SJCRH30 (cell line): ENCODE results near the gene SLC28A3. TPM values are rescaled to one million over a fixed set of nuclear protein-coding genes. Genes with fewer than 3 reads are reported as not detected.

Experiments used
- DNase-seq, 2 experiments: peaks; one replicate each; pipeline ENCODE4 v3.0.0-alpha.2; 2015 to 2020
- H3K27ac ChIP-seq: fragments of 250-450 bp; sonication (Bioruptor Pico); 2 replicates; pipeline ENCODE4 v1.5.1; 2020; ENCODE audit warnings: mild to moderate bottlenecking, moderate library complexity
- H3K27me3 ChIP-seq: fragments of 250-450 bp; sonication (Bioruptor Pico); 2 replicates; pipeline ENCODE4 v1.5.1; 2020; ENCODE audit warnings: mild to moderate bottlenecking, moderate library complexity
- H3K36me3 ChIP-seq: fragments of 250-450 bp; sonication (Bioruptor Pico); 2 replicates; pipeline ENCODE4 v1.5.1; 2020; ENCODE audit warnings: mild to moderate bottlenecking, moderate library complexity
- H3K4me1 ChIP-seq: fragments of 250-450 bp; sonication (Bioruptor Pico); 2 replicates; pipeline ENCODE4 v1.5.1; 2020; ENCODE audit warnings: mild to moderate bottlenecking, moderate library complexity
- H3K4me3 ChIP-seq: fragments of 250-450 bp; sonication (Bioruptor Pico); 2 replicates; pipeline ENCODE4 v1.5.1; 2020; ENCODE audit warnings: mild to moderate bottlenecking, moderate library complexity
- H3K9me3 ChIP-seq: fragments of 250-450 bp; sonication (Bioruptor Pico); replicated peaks from 2 replicates; pipeline ENCODE4 v1.5.1; 2020; ENCODE audit warnings: mild to moderate bottlenecking, moderate library complexity
- total RNA-seq: library from RNA; depleted of rRNA; stranded (reverse); fragments of >200 nt; shearing (Covaris generic); gene quantifications from 2 replicates; pipeline ENCODE4 v1.2.3, GENCODE V29; 2014

Gene SLC28A3
- total RNA-seq, 1 experiment from 2014 or later = 0.02 TPM

DNA sequence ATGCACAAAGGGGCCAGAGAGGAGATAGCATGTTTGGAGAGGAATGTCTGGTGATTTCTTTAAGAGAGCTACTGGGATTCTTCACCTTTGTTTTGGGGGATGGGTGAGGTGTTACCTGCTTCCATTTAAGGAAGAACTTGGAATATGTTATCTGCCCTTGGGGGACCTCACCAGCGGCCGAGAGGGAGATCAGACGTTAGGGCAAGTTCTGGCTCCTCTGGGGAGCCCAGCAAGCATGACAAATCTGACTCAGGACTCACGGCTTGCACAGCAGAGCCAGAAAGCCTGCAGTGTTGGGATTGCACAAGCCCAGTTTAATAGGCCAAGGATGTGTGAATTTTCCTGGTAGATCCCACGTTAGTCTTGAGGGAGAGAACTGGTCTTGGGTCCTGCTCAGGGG, 40.3 kb downstream of the SLC28A3 start:
- Histone ChIP-seq H3K36me3 (no peaks in the 10 kb centered on the region), H3K4me1 (no peaks in the 10 kb centered on the region), H3K9me3 (no peaks in the 10 kb centered on the region), H3K27ac (no peak overlapping the region), H3K27me3 (peaks cover 25% of the 10 kb centered on the region; the same call in 1 of the 2 replicates), H3K4me3 (no peak overlapping the region)
- no peak for DNase-seq

DNA sequence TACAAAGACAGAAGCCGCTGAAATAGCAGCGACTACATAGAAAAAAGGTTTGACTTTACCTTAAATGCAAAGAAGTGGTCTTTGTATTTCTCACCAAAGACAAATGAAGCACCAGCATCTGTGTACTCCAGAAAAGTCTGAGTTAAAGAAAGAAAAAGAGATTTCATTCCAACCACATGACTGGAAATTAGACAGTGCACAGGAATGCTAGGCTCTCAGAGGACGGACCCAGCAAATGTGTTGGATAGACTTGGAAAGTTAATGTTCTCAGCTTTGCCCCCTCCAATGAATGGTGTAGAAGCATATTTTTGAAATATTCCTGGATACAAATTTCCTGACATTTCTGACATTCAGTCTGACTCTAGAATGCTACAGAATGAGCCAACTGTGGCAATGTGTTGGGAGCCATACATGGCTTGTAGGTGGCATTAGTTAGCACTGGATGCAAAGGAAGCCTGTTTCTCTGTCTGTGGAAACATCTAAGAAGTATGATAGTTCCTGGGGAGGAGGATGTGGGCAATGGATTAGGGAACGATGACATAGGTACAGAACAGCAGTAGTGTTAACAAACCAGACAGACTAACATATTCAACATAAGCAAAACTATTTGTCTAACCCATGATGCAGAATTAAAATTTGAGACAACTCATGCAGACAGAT, 43.3 kb downstream of the SLC28A3 start:
- no peak for DNase-seq
- Histone ChIP-seq H3K27me3 (peaks cover 25% of the 10 kb centered on the region; the same call in 1 of the 2 replicates), H3K4me1 (no peaks in the 10 kb centered on the region), H3K36me3 (no peaks in the 10 kb centered on the region), H3K27ac (no peak overlapping the region), H3K9me3 (no peaks in the 10 kb centered on the region), H3K4me3 (no peak overlapping the region)

DNA sequence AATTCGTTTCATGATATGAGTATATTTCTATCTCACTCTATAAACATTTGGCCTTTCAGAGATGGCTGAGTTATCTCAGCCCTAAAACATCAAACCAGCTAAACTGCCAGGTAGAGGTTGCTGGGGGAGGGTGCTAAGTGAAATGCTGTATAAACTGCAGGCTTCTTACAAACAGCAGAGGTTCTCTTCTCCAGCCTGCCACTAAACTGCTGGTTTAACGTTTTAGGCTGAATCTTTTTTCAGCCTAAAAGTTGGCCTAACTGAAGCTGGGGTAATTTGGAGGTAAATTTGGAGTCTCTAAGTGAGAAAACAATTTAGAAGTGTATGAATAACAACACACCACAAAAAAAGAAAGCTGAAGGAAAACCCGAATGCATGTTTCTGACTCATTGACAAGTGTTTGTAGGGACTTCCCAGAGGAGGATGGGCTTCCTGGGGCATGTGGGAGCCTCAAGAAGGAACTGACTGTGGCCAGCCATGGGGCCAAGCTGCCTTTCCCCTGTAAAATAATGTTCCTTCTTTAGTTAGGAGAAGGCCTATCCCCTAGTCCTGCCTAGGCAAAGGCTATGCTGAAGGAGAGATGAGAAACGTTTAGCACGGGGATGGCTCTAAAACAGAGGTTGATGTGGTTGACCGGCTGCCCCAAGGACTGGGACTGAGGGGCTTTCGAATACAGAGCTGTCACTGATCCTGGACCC, 44.3 kb downstream of the SLC28A3 start:
- no peaks in the 10 kb centered on the region for H3K36me3 ChIP-seq
- H3K9me3 ChIP-seq = no peaks in the 10 kb centered on the region
- DNase-seq = no peak
- H3K4me3 ChIP-seq = no peak overlapping the region
- H3K27me3 ChIP-seq = peaks cover 31% of the 10 kb centered on the region
- no peaks in the 10 kb centered on the region for H3K4me1 ChIP-seq
- no peak overlapping the region for H3K27ac ChIP-seq

DNA sequence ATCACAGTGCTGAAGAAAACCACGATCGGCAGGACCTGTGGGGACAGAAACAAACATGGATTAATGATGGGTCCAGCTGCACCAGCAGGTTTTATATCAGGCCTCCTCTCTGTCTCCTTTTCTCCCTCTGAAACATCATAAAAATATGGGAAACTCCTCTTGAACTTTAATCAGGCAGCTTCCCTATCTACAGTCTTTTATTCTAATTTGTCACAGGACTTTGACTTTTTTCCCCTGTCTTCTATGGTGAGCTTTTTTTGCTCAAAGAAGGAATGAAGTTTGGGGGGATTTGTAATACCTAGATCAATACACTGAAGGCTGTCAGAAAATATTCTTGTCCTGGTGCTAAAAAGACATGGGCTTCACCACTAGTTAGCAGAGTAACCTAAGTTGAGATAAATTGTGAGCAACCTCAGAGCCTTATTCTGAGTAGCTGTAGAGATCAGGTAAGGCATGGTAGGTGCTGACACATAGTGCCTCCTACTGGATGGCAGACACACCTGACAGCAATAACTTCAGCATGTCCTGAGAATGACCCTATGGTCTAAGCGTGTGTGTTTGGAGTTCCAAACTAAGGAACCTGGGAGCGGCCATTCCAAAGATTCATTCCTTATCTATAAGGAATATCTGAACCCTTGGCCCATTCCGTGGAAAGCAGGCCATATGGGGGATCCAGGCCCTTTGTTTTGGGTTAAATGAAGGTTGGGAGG, 46.2 kb downstream of the SLC28A3 start:
- H3K4me3 ChIP-seq = no peak overlapping the region
- no peaks in the 10 kb centered on the region for H3K9me3 ChIP-seq
- H3K4me1 ChIP-seq = no peaks in the 10 kb centered on the region
- peak in 1 of 2 experiments; percentile 22 for DNase-seq
- H3K27me3 ChIP-seq = peaks cover 24% of the 10 kb centered on the region
- no peak overlapping the region for H3K27ac ChIP-seq
- H3K36me3 ChIP-seq = no peaks in the 10 kb centered on the region

DNA sequence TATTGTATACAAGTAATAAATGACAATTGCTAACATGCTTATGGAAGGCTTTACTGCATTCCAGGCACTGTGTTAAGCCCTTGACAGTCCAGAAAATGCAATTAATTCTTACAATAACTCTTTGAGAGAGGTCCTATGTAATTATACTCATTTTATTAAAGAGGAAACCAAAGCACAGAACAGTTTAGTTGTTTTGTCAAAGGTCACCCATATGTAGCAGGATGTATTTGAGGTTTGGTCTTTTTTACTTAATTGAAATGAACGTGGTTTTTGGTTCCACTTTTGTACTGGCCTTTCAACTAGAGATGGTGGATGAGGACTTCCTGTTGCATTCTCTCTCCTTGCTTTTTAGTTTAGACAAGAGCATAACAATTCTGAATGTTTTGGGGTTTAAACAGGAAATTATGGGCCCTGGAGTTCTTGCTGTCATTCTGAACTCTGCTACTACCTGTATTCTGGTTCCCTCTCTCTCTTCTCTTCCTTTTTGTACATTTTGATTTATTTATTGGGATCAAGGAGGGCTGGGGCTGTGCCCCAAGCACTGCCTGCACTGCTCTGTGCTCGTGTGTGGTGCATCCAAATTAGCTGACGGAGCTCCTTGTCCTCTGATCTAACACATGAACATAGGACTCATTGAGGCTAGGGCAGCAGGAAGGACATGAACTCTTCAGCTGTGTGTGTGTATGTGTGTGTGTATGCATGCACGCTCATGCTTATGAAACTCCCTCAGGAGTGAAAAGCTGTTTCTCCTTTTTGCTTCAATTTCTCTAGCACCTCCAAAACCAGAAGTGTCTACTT, 47.4 kb downstream of the SLC28A3 start:
- Histone ChIP-seq H3K9me3 (no peaks in the 10 kb centered on the region; the same call in 1 of the 2 replicates), H3K36me3 (no peaks in the 10 kb centered on the region), H3K4me3 (no peak overlapping the region), H3K27ac (no peak overlapping the region), H3K4me1 (no peaks in the 10 kb centered on the region), H3K27me3 (peaks cover 21% of the 10 kb centered on the region)
- DNase-seq = no peak

DNA sequence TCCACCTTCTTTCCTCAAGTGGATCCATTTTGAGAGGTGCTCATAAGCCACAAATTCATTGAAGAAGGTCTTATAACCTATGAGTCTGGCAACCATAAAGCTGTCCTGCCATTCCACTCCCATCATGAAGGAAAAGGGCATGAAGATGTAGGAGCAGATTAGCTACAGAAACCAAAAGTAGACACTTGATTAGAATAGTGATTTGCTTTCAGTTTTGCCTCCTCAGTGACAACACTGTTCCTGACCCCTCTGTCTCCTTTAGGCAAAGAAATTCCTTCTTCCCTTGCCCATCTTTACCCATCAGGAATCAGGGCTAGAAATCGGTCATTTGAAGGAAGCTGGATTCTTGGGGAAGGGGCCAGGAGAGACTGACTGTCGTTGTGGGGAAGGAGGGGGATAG, 55.2 kb downstream of the SLC28A3 start:
- H3K9me3 ChIP-seq = no peaks in the 10 kb centered on the region; the same call in 1 of the 2 replicates
- H3K4me3 ChIP-seq = no peak overlapping the region
- peaks cover under 1% of the 10 kb centered on the region; the same call in 1 of the 2 replicates for H3K27me3 ChIP-seq
- H3K4me1 ChIP-seq = no peaks in the 10 kb centered on the region
- H3K27ac ChIP-seq = no peak overlapping the region
- DNase-seq = no peak
- H3K36me3 ChIP-seq = no peaks in the 10 kb centered on the region

DNA sequence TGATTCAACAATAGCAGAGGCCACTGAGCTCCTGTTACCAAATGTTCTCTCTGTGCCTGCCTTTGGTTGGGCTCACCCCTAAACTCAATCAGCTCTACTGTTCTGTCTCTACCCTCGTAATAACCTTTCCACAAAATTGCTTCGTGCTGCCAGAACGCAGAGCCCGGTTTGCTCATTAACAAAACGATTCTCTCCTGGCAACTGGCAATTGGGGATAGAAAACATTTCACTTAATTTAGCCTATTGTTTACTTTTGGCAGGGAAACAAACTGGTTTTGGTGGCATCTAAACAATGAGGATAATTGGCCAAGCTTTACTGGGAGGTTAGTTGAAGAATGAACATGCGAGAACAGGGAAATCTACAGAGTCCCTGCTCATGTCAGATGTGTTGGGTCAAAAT, 56.6 kb downstream of the SLC28A3 start:
- peaks cover 3% of the 10 kb centered on the region; the same call in 1 of the 2 replicates for H3K27me3 ChIP-seq
- no peaks in the 10 kb centered on the region for H3K9me3 ChIP-seq
- H3K4me1 ChIP-seq = no peaks in the 10 kb centered on the region
- H3K36me3 ChIP-seq = no peaks in the 10 kb centered on the region
- no peak overlapping the region for H3K4me3 ChIP-seq
- DNase-seq = no peak
- no peak overlapping the region for H3K27ac ChIP-seq

DNA sequence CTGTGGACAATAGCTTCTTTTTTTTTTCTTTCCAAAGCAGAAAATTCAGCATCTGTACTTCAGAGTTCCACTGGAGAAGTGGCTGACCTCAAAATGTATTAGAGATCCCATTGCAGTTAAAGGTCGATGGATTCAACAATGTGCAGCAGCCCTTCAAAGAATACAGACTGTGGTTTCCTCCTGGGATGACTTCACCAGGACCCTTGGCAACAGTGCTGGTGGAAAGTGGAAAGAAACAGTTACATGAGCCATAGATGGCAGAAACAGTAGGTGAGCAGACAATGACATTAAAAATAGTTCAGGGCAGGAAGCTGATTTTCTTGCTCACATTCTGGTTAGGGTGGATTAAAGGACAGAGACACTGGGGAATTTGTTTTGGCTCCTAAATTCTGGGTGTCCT, 62.4 kb downstream of the SLC28A3 start:
- no peaks in the 10 kb centered on the region for H3K36me3 ChIP-seq

DNA sequence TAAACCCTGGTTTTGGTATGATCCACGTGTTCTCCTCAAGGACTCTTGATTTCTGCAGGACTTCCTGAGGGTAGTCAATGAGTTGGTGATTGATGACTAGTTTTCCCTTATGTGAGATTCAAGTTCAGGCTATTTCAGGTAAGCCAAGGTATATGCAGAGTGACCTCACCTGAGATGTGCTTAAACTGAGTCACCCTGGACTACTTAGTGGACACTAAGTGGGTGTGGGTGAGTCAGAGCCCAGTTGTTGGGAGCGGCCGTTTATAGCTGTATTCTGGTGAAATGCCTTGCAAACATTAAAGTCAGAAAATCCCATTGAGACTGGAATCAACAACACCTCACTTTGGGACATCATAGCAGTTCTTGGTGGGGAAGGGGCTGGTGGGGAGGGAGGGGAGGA, 62.9 kb downstream of the SLC28A3 start:
- H3K4me1 ChIP-seq = peaks cover 2% of the 10 kb centered on the region; the same call in 1 of the 2 replicates
- H3K27ac ChIP-seq = no peak overlapping the region
- no peak overlapping the region for H3K4me3 ChIP-seq
- no peaks in the 10 kb centered on the region for H3K36me3 ChIP-seq
- DNase-seq = no peak
- 0 out of 2 replicates have a peak, but pooled peaks cover 3% of the 10 kb centered on the region for H3K27me3 ChIP-seq
- no peaks in the 10 kb centered on the region for H3K9me3 ChIP-seq

More for the DNA sequence above, 62.4 kb downstream of the SLC28A3 start:
- peaks cover 2% of the 10 kb centered on the region; the same call in 1 of the 2 replicates for H3K4me1 ChIP-seq
- no peaks in the 10 kb centered on the region for H3K9me3 ChIP-seq
- DNase-seq = no peak
- H3K27ac ChIP-seq = no peak overlapping the region
- H3K4me3 ChIP-seq = no peak overlapping the region
- peaks cover 3% of the 10 kb centered on the region; the same call in 1 of the 2 replicates for H3K27me3 ChIP-seq

DNA sequence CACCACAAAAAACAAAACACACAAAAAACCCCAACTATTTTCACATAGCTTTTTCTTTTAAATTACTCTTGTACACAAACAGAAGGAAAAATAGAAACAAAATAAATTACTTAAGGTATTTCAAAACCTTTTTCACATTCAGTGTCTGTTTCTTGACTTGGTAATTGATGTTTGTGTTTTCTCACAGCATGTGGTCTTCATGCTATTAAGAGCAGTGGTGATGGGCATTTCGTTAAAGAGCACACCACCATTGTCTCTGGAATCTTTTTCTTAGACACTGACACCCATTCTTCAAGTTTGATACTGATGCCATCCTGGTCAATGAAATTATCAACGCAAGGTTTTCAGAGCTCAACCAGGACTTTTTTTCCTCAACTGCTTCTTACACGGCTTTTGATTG, 63.8 kb downstream of the SLC28A3 start:
- no peak overlapping the region for H3K4me3 ChIP-seq
- no peak overlapping the region for H3K27ac ChIP-seq
- no peak for DNase-seq
- H3K27me3 ChIP-seq = 0 out of 2 replicates have a peak, but pooled peaks cover 3% of the 10 kb centered on the region
- no peaks in the 10 kb centered on the region for H3K36me3 ChIP-seq
- peaks cover 2% of the 10 kb centered on the region; the same call in 1 of the 2 replicates for H3K4me1 ChIP-seq
- no peaks in the 10 kb centered on the region for H3K9me3 ChIP-seq

DNA sequence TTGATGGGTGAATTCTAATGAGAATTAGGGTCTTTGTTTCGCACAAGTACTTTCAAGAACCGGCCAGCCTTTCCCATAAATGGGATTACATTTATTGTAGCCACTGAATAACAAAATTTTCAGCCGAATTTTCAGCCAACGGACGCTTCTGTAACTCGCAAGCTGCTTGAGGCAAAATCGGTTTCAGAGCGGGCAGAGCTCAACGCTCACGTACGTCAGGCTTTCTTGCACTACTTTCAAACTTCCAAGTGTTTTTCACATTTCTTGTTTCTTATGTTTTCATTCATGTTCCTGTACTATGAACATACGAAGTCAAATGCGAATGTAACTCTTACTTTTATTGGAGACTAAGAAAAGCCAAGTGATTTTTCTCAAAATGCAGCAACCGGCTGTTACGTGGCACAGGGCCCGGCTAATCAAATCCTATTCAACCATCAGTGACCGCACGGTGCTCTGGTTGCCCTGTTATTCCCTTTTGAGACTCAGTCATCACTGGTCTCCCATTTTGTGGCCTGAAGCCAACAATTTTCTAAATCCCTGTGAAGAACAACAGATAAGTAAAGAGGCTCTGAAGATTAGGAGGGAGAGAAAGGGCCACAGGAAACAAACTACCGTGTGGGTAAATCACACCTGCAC, 68.5 kb downstream of the SLC28A3 start:
- DNase-seq = peak in 1 of 2 experiments; percentile 35
- no peak overlapping the region for H3K27ac ChIP-seq

DNA sequence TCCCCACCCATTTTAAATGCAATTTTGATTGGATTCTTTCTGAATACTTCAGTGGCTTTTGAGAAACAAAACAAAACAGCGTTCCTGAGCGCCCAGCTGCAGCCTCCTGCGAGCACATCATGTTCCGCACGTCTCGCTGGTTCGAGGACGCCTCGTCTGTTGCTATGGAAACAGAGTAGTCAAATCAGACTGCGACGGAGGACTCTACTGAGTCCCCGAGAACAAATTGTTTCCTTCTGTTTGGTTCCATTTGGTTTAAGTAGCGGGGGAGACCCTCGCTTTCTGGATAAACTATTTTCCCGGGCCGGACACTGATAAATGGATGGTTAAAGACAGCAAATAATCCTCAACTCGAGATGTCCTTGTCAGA, 69.0 kb downstream of the SLC28A3 start:
- Histone ChIP-seq H3K4me3 (no peak overlapping the region), H3K4me1 (no peaks in the 10 kb centered on the region), H3K36me3 (no peaks in the 10 kb centered on the region), H3K27me3 (no peaks in the 10 kb centered on the region), H3K9me3 (no peaks in the 10 kb centered on the region), H3K27ac (no peak overlapping the region)
- DNase-seq = no peak

More for the DNA sequence above, 68.5 kb downstream of the SLC28A3 start:
- Histone ChIP-seq H3K36me3 (no peaks in the 10 kb centered on the region), H3K9me3 (no peaks in the 10 kb centered on the region), H3K4me1 (peaks cover 2% of the 10 kb centered on the region; the same call in 1 of the 2 replicates), H3K4me3 (no peak overlapping the region), H3K27me3 (no peaks in the 10 kb centered on the region)

DNA sequence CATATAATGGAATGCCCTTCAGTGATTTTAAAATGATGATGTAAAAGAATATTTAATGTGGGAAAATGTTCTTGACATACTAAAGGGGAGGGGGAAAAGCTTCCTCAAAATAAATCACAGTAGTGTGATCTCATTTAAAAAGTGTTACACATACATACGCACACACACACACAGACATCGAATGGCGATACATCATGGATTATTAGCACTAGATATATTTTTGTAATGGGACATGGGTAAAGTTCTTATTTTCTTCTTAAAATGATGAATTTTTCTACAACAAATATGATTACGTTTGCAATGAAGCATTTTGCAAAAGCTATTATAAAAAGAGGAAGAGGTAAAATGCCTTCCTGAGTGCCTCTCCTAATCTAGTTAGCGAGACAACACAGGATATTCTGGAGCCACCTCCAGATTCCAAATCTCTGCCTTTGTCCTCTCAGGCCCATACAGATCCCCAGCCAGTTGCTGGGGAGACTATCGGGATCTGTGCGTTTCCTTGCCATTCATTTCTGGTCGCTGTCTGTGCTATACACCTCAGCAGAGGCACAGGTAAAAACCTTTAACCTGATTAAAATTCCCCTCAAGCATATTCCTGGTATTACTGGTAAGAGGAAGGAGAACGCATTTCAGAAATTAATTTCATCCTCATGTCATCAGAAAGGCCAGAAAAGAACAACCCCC, 69.6 kb downstream of the SLC28A3 start:
- no peaks in the 10 kb centered on the region for H3K9me3 ChIP-seq
- H3K27ac ChIP-seq = no peak overlapping the region
- no peaks in the 10 kb centered on the region for H3K4me1 ChIP-seq
- H3K27me3 ChIP-seq = no peaks in the 10 kb centered on the region
- H3K36me3 ChIP-seq = no peaks in the 10 kb centered on the region
- H3K4me3 ChIP-seq = no peak overlapping the region
- no peak for DNase-seq
